GM13976 (cell line): ENCODE results near the gene PTGES.
"Not testable (repeated sequence)": the region's sequence is repeated elsewhere in the genome, so short reads cannot be mapped to it uniquely, and the experiment has no call there.

ENCODE experiments used
- DNase-seq: peaks from one replicate; pipeline ENCODE4 v3.0.0; 2012; ENCODE audit warnings: low spot score
- CTCF ChIP-seq: IDR thresholded peaks from 2 replicates; pipeline ENCODE4 v1.5.1; 2012; ENCODE audit warnings: borderline replicate concordance, mild to moderate bottlenecking; ENCODE audit not compliant: insufficient read depth; ENCODE audit errors: extremely low read depth, missing control alignments, control extremely low read depth
- in situ Hi-C: fragments of 300-500 bp; cut with MboI; formaldehyde crosslinking; loops from one replicate; pipeline ENCODE4 v1.12.0; 2022; ENCODE audit warnings: low sequenced_read_pairs, mixed read lengths, inconsistent platforms; ENCODE audit not compliant: unreplicated experiment

PTGES gene

GRCh38 chr9:129776938-129777768, 24.3 kb upstream of the PTGES start:
- DNase-seq: peak; percentile 45
- TF ChIP-seq CTCF: no peak
- in situ Hi-C loops: loop anchor here (25.0 kb wide), 1 partner anchor 640 kb away; no protein-coding TSS in a partner anchor

DNA sequence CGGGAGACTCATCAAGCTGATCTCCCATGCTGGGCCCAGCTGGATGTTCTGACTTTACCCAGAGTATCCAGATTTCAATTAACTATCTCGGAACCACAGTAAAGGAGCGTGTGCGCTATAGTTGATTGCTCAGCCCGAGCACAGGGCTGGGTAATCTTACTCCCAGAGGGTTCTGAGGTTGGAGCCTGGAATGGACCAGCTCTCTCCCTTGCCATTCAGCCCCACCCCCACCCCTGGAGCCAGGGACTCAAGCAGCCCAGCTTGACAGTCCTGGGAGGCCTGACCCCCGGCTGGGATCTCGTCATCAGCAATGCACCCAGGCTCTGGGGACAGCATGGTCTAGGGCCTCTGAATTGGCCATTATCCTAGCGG, 23.7 kb upstream of the PTGES start:
- in situ Hi-C loops: loop anchor here (25.0 kb wide), 1 partner anchor 639 kb away; no protein-coding TSS in a partner anchor
- TF ChIP-seq CTCF: no peak
- no peak for DNase-seq

- not testable (repeated sequence) for DNase-seq
- in situ Hi-C loops: loop anchor here (25.0 kb wide), 1 partner anchor 639 kb away; no protein-coding TSS in a partner anchor
These were observed 23.3 kb upstream of the PTGES start for GRCh38 chr9:129776096-129776495.

- in situ Hi-C loops: loop anchor here (25.0 kb wide), 1 partner anchor 638 kb away; no protein-coding TSS in a partner anchor
- TF ChIP-seq CTCF: no peak
- DNase-seq: no peak
These were observed 22.6 kb upstream of the PTGES start for GRCh38 chr9:129775448-129775798.

DNA sequence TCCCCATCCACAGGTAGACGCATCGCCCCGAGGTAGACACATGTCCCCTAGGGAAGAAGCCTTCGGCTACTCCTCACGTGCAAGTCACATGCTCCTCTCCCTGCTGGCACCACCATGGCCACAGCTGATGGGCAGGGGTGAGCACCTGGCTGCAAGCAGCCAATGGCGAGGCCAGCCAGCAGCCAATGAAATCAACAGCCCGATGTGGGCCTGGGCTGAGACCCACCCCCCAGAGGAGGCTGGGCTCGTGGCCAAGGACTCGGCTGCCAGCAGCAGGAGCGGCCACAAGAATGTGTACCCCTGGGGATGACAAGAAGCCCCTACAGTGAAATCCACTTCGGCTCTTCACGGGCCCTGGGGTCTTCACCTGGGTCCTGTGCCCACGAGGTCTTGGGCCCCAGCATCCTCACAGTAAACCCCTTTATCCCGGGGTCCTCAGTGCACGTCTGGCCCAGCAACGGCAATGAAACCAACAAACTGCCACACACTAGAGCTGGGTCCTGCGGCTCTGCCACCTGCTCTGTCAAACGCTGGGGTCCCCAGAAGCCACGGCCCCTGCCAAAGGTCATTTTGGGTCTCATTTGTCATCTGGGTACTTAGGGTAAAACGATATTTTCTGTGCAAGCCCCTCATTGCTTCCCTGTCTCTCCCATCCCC, 22.1 kb upstream of the PTGES start:
- no peak for DNase-seq
- TF ChIP-seq CTCF: no peak
- in situ Hi-C loops: loop anchor here (25.0 kb wide), 1 partner anchor 638 kb away; no protein-coding TSS in a partner anchor

GRCh38 chr9:129773262-129774048, 20.6 kb upstream of the PTGES start:
- DNase-seq: no peak
- no peak for TF ChIP-seq CTCF
- in situ Hi-C loops: no loop called here

GRCh38 chr9:129770741-129771140, 17.9 kb upstream of the PTGES start:
- in situ Hi-C loops: no loop called here
- no peak for TF ChIP-seq CTCF
- no peak for DNase-seq
